Activated CD4-positive, CD25-positive, alpha-beta regulatory T cell treated with anti-CD3 and anti-CD28 coated beads, Interleukin-2, amount 50 U/mL, for 72 hours (primary cell): ENCODE results near the gene PSMA2.

Experiments used
- DNase-seq: peaks from one replicate; pipeline ENCODE4 v3.0.0; 2021

The PSMA2 gene

GRCh38 chr7:42939457-42940240 lies 7.7 kb upstream of the PSMA2 start:
- DNase-seq, result no peak

GRCh38 chr7:42935861-42936260 lies 3.9 kb upstream of the PSMA2 start:
- no peak for DNase-seq

GRCh38 chr7:42934291-42934690 lies 2.3 kb upstream of the PSMA2 start:
- no peak for DNase-seq

- DNase-seq, result no peak
Measured at GRCh38 chr7:42932811-42933591, 1.0 kb upstream of the PSMA2 start.

- no peak for DNase-seq
Measured at GRCh38 chr7:42931447-42931833, 534 bp downstream of the PSMA2 start.

- DNase-seq, result no peak
Measured at GRCh38 chr7:42930889-42931288, 1.1 kb downstream of the PSMA2 start.

- no peak for DNase-seq
Measured at GRCh38 chr7:42929449-42929848, 2.5 kb downstream of the PSMA2 start.

- no peak for DNase-seq
Measured at GRCh38 chr7:42928754-42929153, 3.2 kb downstream of the PSMA2 start.

GRCh38 chr7:42926204-42926603 lies 5.8 kb downstream of the PSMA2 start:
- DNase-seq, result no peak

- no peak for DNase-seq
Measured at GRCh38 chr7:42925630-42926029, 6.3 kb downstream of the PSMA2 start.

- DNase-seq, result no peak
Measured at GRCh38 chr7:42924223-42924838, 7.6 kb downstream of the PSMA2 start.

GRCh38 chr7:42922017-42922753 lies 9.8 kb downstream of the PSMA2 start:
- no peak for DNase-seq

- no peak for DNase-seq
Measured at GRCh38 chr7:42915356-42915755, 16.6 kb downstream of the PSMA2 start.

GRCh38 chr7:42914421-42915045 lies 17.4 kb downstream of the PSMA2 start:
- DNase-seq, result no peak

GRCh38 chr7:42914009-42914408 lies 18.0 kb downstream of the PSMA2 start:
- DNase-seq, result no peak

- no peak for DNase-seq
Measured at GRCh38 chr7:42913591-42913990, 18.4 kb downstream of the PSMA2 start.

- peak; percentile 94 for DNase-seq
Measured at GRCh38 chr7:42911454-42912447, 20.2 kb downstream of the PSMA2 start, which contains the start of gene C7orf25. Gene C7orf25 (minus strand): TSS chr7:42912070. CDS start chr7:42910900, 1,170 bp downstream.

- no peak for DNase-seq
Measured at GRCh38 chr7:42910306-42910705, 21.7 kb downstream of the PSMA2 start.

- DNase-seq, result no peak
Measured at GRCh38 chr7:42907316-42907715, 24.7 kb downstream of the PSMA2 start.

GRCh38 chr7:42906181-42906580 lies 25.8 kb downstream of the PSMA2 start:
- DNase-seq, result no peak

- no peak for DNase-seq
Measured at GRCh38 chr7:42902331-42902730, 29.6 kb downstream of the PSMA2 start.
